ENCODE measurements around the gene THEM4. TPM values are rescaled to one million over a fixed set of nuclear protein-coding genes. Genes with fewer than 3 reads are reported as not detected.

Gene THEM4
- total RNA-seq, 2 experiments from 2014 or later, result 19.1 to 20.9 TPM

GRCh38 chr1:151833172-151833900 is 76.0 kb downstream of the THEM4 start:
- CTCF ChIA-PET, result interaction anchor here (1.0 to 1.2 kb wide), 2 partner anchors 13 kb away, joined by 3 to 4 read pairs; no protein-coding TSS in a partner anchor
- H3K4me3 Mint-ChIP-seq, result no peak overlapping the region
- peaks cover 75% of the 10 kb centered on the region for H3K4me1 Mint-ChIP-seq
- H3K27ac Mint-ChIP-seq, result peak overlapping the region; percentile 6
- DNase-seq, result no peak
- no peaks in the 10 kb centered on the region for H3K36me3 Mint-ChIP-seq
- ATAC-seq, result no peak
- no peaks in the 10 kb centered on the region for H3K9me3 Mint-ChIP-seq (ENCODE audit: low read depth)
- H3K27me3 Mint-ChIP-seq, result peaks cover 2% of the 10 kb centered on the region

GRCh38 chr1:151832318-151832980 is 76.9 kb downstream of the THEM4 start:
- Mint-ChIP-seq H3K4me3 (no peak overlapping the region), H3K36me3 (no peaks in the 10 kb centered on the region), H3K27me3 (no peaks in the 10 kb centered on the region), H3K9me3 (ENCODE audit: low read depth) (no peaks in the 10 kb centered on the region), H3K4me1 (peaks cover 80% of the 10 kb centered on the region), H3K27ac (peak overlapping the region; percentile 52)
- ATAC-seq (no peak), DNase-seq (no peak)
- CTCF ChIA-PET, result interaction anchor here (0.8 to 1.0 kb wide), 2 partner anchors 12 to 239 kb away, joined by 3 to 4 read pairs; no protein-coding TSS in a partner anchor

GRCh38 chr1:151831605-151832004 is 77.7 kb downstream of the THEM4 start, which contains the start of gene RORC:
RORC (minus strand) TSS chr1:151831802; CDS start chr1:151831764, 38 bp downstream.
- ATAC-seq, result no peak
- Mint-ChIP-seq H3K27ac (peak within 1 kb of the TSS; percentile 81), H3K9me3 (ENCODE audit: low read depth) (no peaks in the 10 kb centered on the region), H3K27me3 (no peaks in the 10 kb centered on the region), H3K4me3 (no peak within 1 kb of the TSS), H3K4me1 (peaks cover 73% of the 10 kb centered on the region), H3K36me3 (no peaks in the 10 kb centered on the region)
- CTCF ChIA-PET, result interaction anchor here (0.8 to 1.5 kb wide), 2 partner anchors 20 to 238 kb away, joined by 3 read pairs; no protein-coding TSS in a partner anchor
- no peak for DNase-seq

GRCh38 chr1:151831256-151831591 is 78.1 kb downstream of the THEM4 start:
- peak overlapping the region; percentile 81 for H3K27ac Mint-ChIP-seq
- CTCF ChIA-PET, result interaction anchor here (0.6 to 1.5 kb wide), 4 partner anchors 11 to 237 kb away, joined by 3 to 5 read pairs (median 3); no protein-coding TSS in a partner anchor
- no peaks in the 10 kb centered on the region for H3K27me3 Mint-ChIP-seq
- no peak overlapping the region for H3K4me3 Mint-ChIP-seq
- no peaks in the 10 kb centered on the region for H3K9me3 Mint-ChIP-seq (ENCODE audit: low read depth)
- ATAC-seq (no peak), DNase-seq (no peak)
- H3K4me1 Mint-ChIP-seq, result peaks cover 72% of the 10 kb centered on the region
- H3K36me3 Mint-ChIP-seq, result no peaks in the 10 kb centered on the region

- CTCF ChIA-PET, result interaction anchor here (0.7 to 1.1 kb wide), 10 partner anchors 8 to 293 kb away, joined by 3 to 6 read pairs (median 4); partner anchors contain the start of gene C2CD4D
Observed at GRCh38 chr1:151830055-151830454, 79.3 kb downstream of the THEM4 start.

GRCh38 chr1:151829352-151830046 is 79.8 kb downstream of the THEM4 start:
- H3K9me3 Mint-ChIP-seq (ENCODE audit: low read depth), result no peaks in the 10 kb centered on the region
- CTCF ChIA-PET, result interaction anchor here (1.0 to 1.1 kb wide), 2 partner anchors 14 to 17 kb away, joined by 4 to 6 read pairs; no protein-coding TSS in a partner anchor

More at GRCh38 chr1:151830055-151830454, 79.3 kb downstream of the THEM4 start:
- Mint-ChIP-seq H3K4me3 (no peak overlapping the region), H3K9me3 (ENCODE audit: low read depth) (no peaks in the 10 kb centered on the region), H3K27me3 (no peaks in the 10 kb centered on the region), H3K4me1 (peaks cover 73% of the 10 kb centered on the region), H3K27ac (peak overlapping the region; percentile 83), H3K36me3 (no peaks in the 10 kb centered on the region)
- ATAC-seq, result no peak
- DNase-seq, result no peak

GRCh38 chr1:151828921-151829320 is 80.4 kb downstream of the THEM4 start:
- DNase-seq (no peak), ATAC-seq (no peak)
- H3K9me3 Mint-ChIP-seq (ENCODE audit: low read depth), result no peaks in the 10 kb centered on the region
- H3K27ac Mint-ChIP-seq, result peak overlapping the region; percentile 83
- H3K27me3 Mint-ChIP-seq, result no peaks in the 10 kb centered on the region
- H3K4me1 Mint-ChIP-seq, result peaks cover 63% of the 10 kb centered on the region
- H3K4me3 Mint-ChIP-seq, result peak overlapping the region; percentile 48
- CTCF ChIA-PET, result interaction anchor here (1.5 kb wide), 1 partner anchor 8 kb away, joined by 4 read pairs; no protein-coding TSS in a partner anchor
- H3K36me3 Mint-ChIP-seq, result no peaks in the 10 kb centered on the region

More at GRCh38 chr1:151829352-151830046, 79.8 kb downstream of the THEM4 start:
- peak overlapping the region; percentile 83 for H3K27ac Mint-ChIP-seq
- no peaks in the 10 kb centered on the region for H3K36me3 Mint-ChIP-seq
- H3K4me1 Mint-ChIP-seq, result peaks cover 68% of the 10 kb centered on the region
- H3K27me3 Mint-ChIP-seq, result no peaks in the 10 kb centered on the region
- no peak for DNase-seq
- peak overlapping the region; percentile 48 for H3K4me3 Mint-ChIP-seq
- ATAC-seq, result peak; percentile 11

- peaks cover 59% of the 10 kb centered on the region for H3K4me1 Mint-ChIP-seq
- CTCF ChIA-PET, result interaction anchor here (0.9 to 1.5 kb wide), 2 partner anchors 9 to 39 kb away, joined by 3 to 4 read pairs; no protein-coding TSS in a partner anchor
- no peak for ATAC-seq
- H3K9me3 Mint-ChIP-seq (ENCODE audit: low read depth), result no peaks in the 10 kb centered on the region
- H3K36me3 Mint-ChIP-seq, result no peaks in the 10 kb centered on the region
- no peak overlapping the region for H3K27ac Mint-ChIP-seq
- H3K27me3 Mint-ChIP-seq, result no peaks in the 10 kb centered on the region
- DNase-seq, result no peak
- H3K4me3 Mint-ChIP-seq, result no peak overlapping the region
Observed at GRCh38 chr1:151827853-151828252, 81.5 kb downstream of the THEM4 start.

GRCh38 chr1:151825751-151826660 is 83.3 kb downstream of the THEM4 start:
- ATAC-seq, result no peak
- Mint-ChIP-seq H3K4me1 (peaks cover 64% of the 10 kb centered on the region), H3K27me3 (no peaks in the 10 kb centered on the region), H3K4me3 (no peak overlapping the region), H3K9me3 (ENCODE audit: low read depth) (no peaks in the 10 kb centered on the region), H3K27ac (no peak overlapping the region), H3K36me3 (no peaks in the 10 kb centered on the region)
- no peak for DNase-seq
- CTCF ChIA-PET, result interaction anchor here (0.8 kb wide), 1 partner anchor 9 kb away, joined by 3 read pairs; no protein-coding TSS in a partner anchor

GRCh38 chr1:151825204-151825603 is 84.1 kb downstream of the THEM4 start:
- H3K27ac Mint-ChIP-seq, result no peak overlapping the region
- H3K4me1 Mint-ChIP-seq, result peaks cover 64% of the 10 kb centered on the region
- CTCF ChIA-PET, result interaction anchor here (0.6 to 1.4 kb wide), 2 partner anchors 11 to 392 kb away, joined by 3 to 5 read pairs; no protein-coding TSS in a partner anchor
- ATAC-seq, result no peak
- H3K36me3 Mint-ChIP-seq, result no peaks in the 10 kb centered on the region
- H3K9me3 Mint-ChIP-seq (ENCODE audit: low read depth), result no peaks in the 10 kb centered on the region
- no peak for DNase-seq
- no peak overlapping the region for H3K4me3 Mint-ChIP-seq
- H3K27me3 Mint-ChIP-seq, result no peaks in the 10 kb centered on the region
